Osteocyte (in vitro differentiated cells): ENCODE measurements around the gene MRPL28. TPM values are rescaled to one million over a fixed set of nuclear protein-coding genes. Genes with fewer than 3 reads are reported as not detected.

Source experiments
- DNase-seq: peaks from one replicate; pipeline ENCODE4 v3.0.0; 2021; ENCODE audit warnings: mixed read lengths; ENCODE audit not compliant: unreplicated experiment; ENCODE audit errors: extremely low spot score
- H3K27ac Mint-ChIP-seq: one replicate; pipeline ENCODE4 v1.8.0; 2021; ENCODE audit warnings: mild to moderate bottlenecking, mixed read lengths; ENCODE audit not compliant: unreplicated experiment
- H3K27me3 Mint-ChIP-seq: one replicate; pipeline ENCODE4 v1.8.0; 2021; ENCODE audit warnings: mixed read lengths; ENCODE audit not compliant: unreplicated experiment
- H3K36me3 Mint-ChIP-seq: one replicate; pipeline ENCODE4 v1.8.0; 2021; ENCODE audit warnings: mixed read lengths; ENCODE audit not compliant: unreplicated experiment
- H3K4me1 Mint-ChIP-seq: one replicate; pipeline ENCODE4 v1.8.0; 2021; ENCODE audit warnings: mixed read lengths; ENCODE audit not compliant: unreplicated experiment
- H3K4me3 Mint-ChIP-seq: one replicate; pipeline ENCODE4 v1.8.0; 2021; ENCODE audit warnings: mild to moderate bottlenecking, moderate library complexity, mixed read lengths; ENCODE audit not compliant: unreplicated experiment
- H3K9me3 Mint-ChIP-seq: one replicate; pipeline ENCODE4 v1.8.0; 2021; ENCODE audit warnings: mixed read lengths; ENCODE audit not compliant: unreplicated experiment
- CTCF ChIP-seq: fragments of 200-600 bp; sonication (generic); IDR thresholded peaks from 2 replicates; pipeline ENCODE4 v1.5.0; 2021; ENCODE audit warnings: antibody characterized with exemption, mild to moderate bottlenecking, moderate library complexity
- total RNA-seq: library from RNA; stranded (reverse); gene quantifications from 2 replicates; pipeline ENCODE4 v1.2.1, GENCODE V29; 2021

MRPL28 gene
- total RNA-seq, 1 donor from 2014 or later = 71.7 TPM

- H3K4me1 Mint-ChIP-seq = peaks cover 15% of the 10 kb centered on the region
- H3K36me3 Mint-ChIP-seq = peaks cover 6% of the 10 kb centered on the region
- no peak for TF ChIP-seq CTCF
- peak; percentile 83 for DNase-seq
- H3K9me3 Mint-ChIP-seq = no peaks in the 10 kb centered on the region
- H3K27me3 Mint-ChIP-seq = no peaks in the 10 kb centered on the region
- H3K4me3 Mint-ChIP-seq = no peak overlapping the region
- no peak overlapping the region for H3K27ac Mint-ChIP-seq
Measured at GRCh38 chr16:367333-367903, 2.9 kb downstream of the MRPL28 start.

- DNase-seq = no peak
- H3K4me1 Mint-ChIP-seq = peaks cover 19% of the 10 kb centered on the region
- no peak overlapping the region for H3K4me3 Mint-ChIP-seq
- no peak overlapping the region for H3K27ac Mint-ChIP-seq
- peaks cover 6% of the 10 kb centered on the region for H3K36me3 Mint-ChIP-seq
- no peaks in the 10 kb centered on the region for H3K9me3 Mint-ChIP-seq
- no peaks in the 10 kb centered on the region for H3K27me3 Mint-ChIP-seq
- no peak for TF ChIP-seq CTCF
Measured at GRCh38 chr16:366476-366875, 3.9 kb downstream of the MRPL28 start.

- no peak overlapping the region for H3K4me3 Mint-ChIP-seq
- no peaks in the 10 kb centered on the region for H3K9me3 Mint-ChIP-seq
- H3K27ac Mint-ChIP-seq = no peak overlapping the region
- no peak for DNase-seq
- H3K27me3 Mint-ChIP-seq = no peaks in the 10 kb centered on the region
- H3K4me1 Mint-ChIP-seq = peaks cover 10% of the 10 kb centered on the region
- no peak for TF ChIP-seq CTCF
- H3K36me3 Mint-ChIP-seq = peaks cover 6% of the 10 kb centered on the region
Measured at GRCh38 chr16:364595-365491, 5.5 kb downstream of the MRPL28 start.

GRCh38 chr16:363766-364490 is 6.4 kb downstream of the MRPL28 start:
- peaks cover 4% of the 10 kb centered on the region for H3K4me1 Mint-ChIP-seq
- no peak for TF ChIP-seq CTCF
- no peaks in the 10 kb centered on the region for H3K27me3 Mint-ChIP-seq
- H3K4me3 Mint-ChIP-seq = no peak overlapping the region
- H3K9me3 Mint-ChIP-seq = no peaks in the 10 kb centered on the region
- peaks cover 6% of the 10 kb centered on the region for H3K36me3 Mint-ChIP-seq
- DNase-seq = no peak
- no peak overlapping the region for H3K27ac Mint-ChIP-seq
